HepG2 (cell line): ENCODE measurements around the gene SALL2. TPM values are rescaled to one million over a fixed set of nuclear protein-coding genes. Genes with fewer than 3 reads are reported as not detected.

Experiments
- CREB3 ChIP-seq: sonication (generic); formaldehyde crosslinking; IDR thresholded peaks from 2 replicates; pipeline ENCODE4 v1.5.0; 2020; ENCODE audit warnings: missing genetic modification reagents
- GATA4 ChIP-seq: sonication (generic); IDR thresholded peaks from 2 replicates; pipeline ENCODE4 v1.6.1; 2016; ENCODE audit warnings: antibody characterized with exemption, low read depth, borderline replicate concordance
- KIAA2018 ChIP-seq: sonication (generic); formaldehyde crosslinking; IDR thresholded peaks from 2 replicates; pipeline ENCODE4 v1.5.0; 2020; ENCODE audit warnings: mild to moderate bottlenecking, missing genetic modification reagents, borderline replicate concordance
- MAZ ChIP-seq, 2 experiments: sonication (generic) in 1 of 2; formaldehyde crosslinking in 1 of 2; IDR thresholded peaks; 2 replicates each; pipeline versions ENCODE4 v1.5.0 to v1.6.1; 2012 to 2020; ENCODE audit warnings: low read depth in 2 of 2, mild to moderate bottlenecking in 2 of 2, borderline replicate concordance in 1 of 2, improper control_type of control experiment in 1 of 2, low read length in 1 of 2, missing genetic modification reagents in 1 of 2, moderate library complexity in 1 of 2
- MEIS1 ChIP-seq: sonication (generic); formaldehyde crosslinking; IDR thresholded peaks from 2 replicates; pipeline ENCODE4 v1.9.0; 2021; ENCODE audit warnings: mild to moderate bottlenecking, missing genetic modification reagents, moderate library complexity, borderline replicate concordance
- SNAI1 ChIP-seq: sonication (generic); formaldehyde crosslinking; IDR thresholded peaks from 2 replicates; pipeline ENCODE4 v1.5.0; 2020; ENCODE audit warnings: mild to moderate bottlenecking, missing genetic modification reagents, borderline replicate concordance
- ZBTB40 ChIP-seq, 2 experiments: fragments of 450-650 bp in 1 of 2; sonication (generic) in 1 of 2; formaldehyde crosslinking in 1 of 2; IDR thresholded peaks; 2 replicates each; pipeline versions ENCODE4 v1.6.1 to v1.8.0; 2016 to 2022; ENCODE audit warnings: antibody characterized with exemption in 1 of 2, mild to moderate bottlenecking in 1 of 2, missing genetic modification reagents in 1 of 2
- ZNF224 ChIP-seq: sonication (generic); formaldehyde crosslinking; IDR thresholded peaks from 2 replicates; pipeline ENCODE4 v1.5.0; 2020; ENCODE audit warnings: mild to moderate bottlenecking, missing genetic modification reagents
- polyA plus RNA-seq, 8 experiments: library from polyadenylated mRNA; depleted of rRNA in 3 of 8; stranded (reverse) in 7 of 8; unstranded in 1 of 8; fragments of >200 nt; fragmentation: Illumina TruSeq in 4 of 8; extraction: Trizol in 4 of 8; gene quantifications; 2 replicates each; pipeline versions ENCODE4 v1.2.1 to v1.2.3, GENCODE V29; 2011 to 2016; ENCODE audit warnings: low read depth in 4 of 8, missing spikeins in 1 of 8, mixed read lengths in 1 of 8; ENCODE audit not compliant: insufficient read depth in 1 of 8
- total RNA-seq, 5 experiments: library from RNA; depleted of rRNA; stranded (reverse); fragments of >200 nt; fragmentation: Illumina TruSeq; extraction: Trizol; gene quantifications; 2 replicates each; pipeline ENCODE4 v1.2.3, GENCODE V29; 2016; ENCODE audit warnings: low read depth in 1 of 5

The SALL2 gene
- total and polyA plus RNA-seq, 2 of the 13 experiments (the other 11 are each of a cell fraction or from before 2014, with no cell fraction given): 4.9 to 5.8 TPM

GRCh38 chr14:21525962-21526671 is at the start of gene SALL2 (continued):
- no peak for TF ChIP-seq ZBTB40 (IDR thresholded peaks at IDR 0.05)
- no peak for TF ChIP-seq ZBTB40 (CRISPR knock-in tag; IDR thresholded peaks at IDR 0.05)
- TF ChIP-seq GATA4: 0 out of 2 replicates have a peak, but pooled peaks have one; percentile 42
- peak; percentile 59; the same call in 1 of the 2 replicates for TF ChIP-seq MEIS1 (CRISPR knock-in tag)
- peak; percentile 95 for TF ChIP-seq MAZ (IDR thresholded peaks at IDR 0.05; ENCODE audit: borderline replicate concordance, low read depth, low read length)
- peak; percentile 59; the same call in 1 of the 2 replicates for TF ChIP-seq MAZ (CRISPR knock-in tag; IDR thresholded peaks at IDR 0.05; ENCODE audit: low read depth)
- TF ChIP-seq ZNF224 (CRISPR knock-in tag): no peak
- no peak for TF ChIP-seq KIAA2018 (CRISPR knock-in tag)
- no peak for TF ChIP-seq SNAI1 (CRISPR knock-in tag)
- TF ChIP-seq CREB3 (CRISPR knock-in tag): no peak
